IMR-90 (cell line): ENCODE measurements around the gene TRAF4. TPM values are rescaled to one million over a fixed set of nuclear protein-coding genes. Genes with fewer than 3 reads are reported as not detected.

Experiments
- ATAC-seq: fragments of 200-7000 bp; cut with Tn5 transposase; 2 replicates; pipeline ENCODE4 v1.9.1; 2020; ENCODE audit warnings: low read depth, mild to moderate bottlenecking, moderate library complexity
- BruUV-seq: library from RNA; stranded (reverse); fragments of 400-500 nt; replicated peaks from 2 replicates; lab custom pipeline; 2021; lab: Mats Ljungman, UMichigan
- CTCF ChIA-PET: fragments of 300-600 bp; formaldehyde crosslinking; extraction: SDS; loops from one replicate; lab custom pipeline; 2021; ENCODE audit warnings: antibody characterized with exemption; lab: Yijun Ruan, JAX
- POLR2A ChIA-PET: fragments of 300-600 bp; sonication (Branson Sonifier 250); formaldehyde crosslinking; loops from one replicate; lab custom pipeline; 2022; ENCODE audit warnings: antibody characterized with exemption; ENCODE audit not compliant: unreplicated experiment; lab: Charles Lee
- DNase-seq: peaks from one replicate; pipeline ENCODE4 v3.0.0; 2013
- H2AFZ ChIP-seq: replicated peaks from 2 replicates; pipeline ENCODE3; 2013; ENCODE audit warnings: low read length, mild to moderate bottlenecking; ENCODE audit not compliant: poor library complexity
- H2AK5ac ChIP-seq: 2 replicates; pipeline ENCODE4 v1.6.1; 2013; ENCODE audit warnings: low read depth, low read length, inconsistent platforms
- H2AK9ac ChIP-seq: replicated peaks from 2 replicates; pipeline ENCODE3; 2013; ENCODE audit warnings: mild to moderate bottlenecking, low read depth, low read length, moderate library complexity; ENCODE audit not compliant: poor library complexity
- H2BK120ac ChIP-seq: 2 replicates; pipeline ENCODE4 v1.6.1; 2013; ENCODE audit warnings: low read depth, low read length, inconsistent platforms
- H2BK15ac ChIP-seq: 3 replicates; pipeline ENCODE4 v1.6.1; 2013; ENCODE audit warnings: low read depth, low read length, inconsistent platforms
- H2BK20ac ChIP-seq: 2 replicates; pipeline ENCODE4 v1.6.1; 2013; ENCODE audit warnings: low read depth, mild to moderate bottlenecking, inconsistent platforms, low read length, moderate library complexity
- H2BK5ac ChIP-seq: 2 replicates; pipeline ENCODE4 v1.6.1; 2013; ENCODE audit warnings: mild to moderate bottlenecking, low read depth, low read length, inconsistent platforms; ENCODE audit not compliant: poor library complexity, severe bottlenecking
- H3K14ac ChIP-seq: replicated peaks from 2 replicates; pipeline ENCODE4 v1.6.1; 2013; ENCODE audit warnings: low read depth, low read length, inconsistent platforms
- H3K18ac ChIP-seq: 2 replicates; pipeline ENCODE4 v1.6.1; 2013; ENCODE audit warnings: low read depth, low read length, control low read depth
- H3K23ac ChIP-seq: 2 replicates; pipeline ENCODE4 v1.6.1; 2013; ENCODE audit warnings: low read depth, low read length, inconsistent platforms
- H3K27ac ChIP-seq: 2 replicates; pipeline ENCODE4 v1.5.1; 2013; ENCODE audit warnings: mild to moderate bottlenecking, control low read depth, low read length; ENCODE audit not compliant: insufficient read depth
- H3K27me3 ChIP-seq: 2 replicates; pipeline ENCODE4 v1.6.1; 2013; ENCODE audit warnings: low read length; ENCODE audit not compliant: control insufficient read depth, insufficient read depth
- H3K36me3 ChIP-seq: 2 replicates; pipeline ENCODE4 v1.6.1; 2013; ENCODE audit warnings: low read length, mixed read lengths; ENCODE audit not compliant: control insufficient read depth, insufficient read depth
- H3K4ac ChIP-seq: 2 replicates; pipeline ENCODE4 v1.6.1; 2013; ENCODE audit warnings: low read depth, low read length, inconsistent platforms
- H3K4me1 ChIP-seq: 2 replicates; pipeline ENCODE4 v1.6.1; 2013; ENCODE audit warnings: low read length, mixed read lengths; ENCODE audit not compliant: control insufficient read depth, insufficient read depth
- H3K4me2 ChIP-seq: 2 replicates; pipeline ENCODE4 v1.6.1; 2013; ENCODE audit warnings: low read depth, mild to moderate bottlenecking, control low read depth, low read length, moderate library complexity
- H3K4me3 ChIP-seq: 2 replicates; pipeline ENCODE4 v1.5.1; 2013; ENCODE audit warnings: low read depth, mild to moderate bottlenecking, control low read depth, low read length, moderate library complexity; ENCODE audit not compliant: insufficient read depth
- H3K56ac ChIP-seq: 2 replicates; pipeline ENCODE4 v1.6.1; 2013; ENCODE audit warnings: low read length, inconsistent platforms; ENCODE audit not compliant: insufficient read depth; ENCODE audit errors: extremely low read depth
- H3K79me1 ChIP-seq, 2 experiments: 2 replicates each; pipeline ENCODE4 v1.6.1; 2013; ENCODE audit warnings: low read length in 2 of 2, inconsistent platforms in 1 of 2, low read depth in 1 of 2
- H3K9ac ChIP-seq: 2 replicates; pipeline ENCODE4 v1.6.1; 2013; ENCODE audit warnings: low read depth, low read length, control low read depth
- H3K9me1 ChIP-seq: 2 replicates; pipeline ENCODE4 v1.6.1; 2013; ENCODE audit warnings: low read length, inconsistent platforms; ENCODE audit not compliant: insufficient read depth
- H3K9me3 ChIP-seq: 2 replicates; pipeline ENCODE4 v1.6.1; 2013; ENCODE audit warnings: low read length; ENCODE audit not compliant: control insufficient read depth, insufficient read depth
- H4K20me1 ChIP-seq: 2 replicates; pipeline ENCODE4 v1.6.1; 2013; ENCODE audit warnings: low read length, inconsistent platforms; ENCODE audit not compliant: insufficient read depth
- H4K5ac ChIP-seq: 2 replicates; pipeline ENCODE4 v1.6.1; 2013; ENCODE audit warnings: mild to moderate bottlenecking, low read depth, low read length, control low read depth
- H4K8ac ChIP-seq, 2 experiments: 2 replicates each; pipeline ENCODE4 v1.6.1; 2013; ENCODE audit warnings: low read depth in 2 of 2, low read length in 2 of 2, control low read depth in 1 of 2, inconsistent platforms in 1 of 2
- H4K91ac ChIP-seq: 2 replicates; pipeline ENCODE4 v1.6.1; 2013; ENCODE audit warnings: low read depth, low read length, inconsistent platforms; ENCODE audit not compliant: insufficient read depth
- BHLHE40 ChIP-seq: fragments of 150-350 bp; IDR thresholded peaks from 2 replicates; pipeline ENCODE4 v1.6.1; 2016; ENCODE audit warnings: mild to moderate bottlenecking, low read depth, low read length
- CEBPB ChIP-seq: IDR thresholded peaks from 2 replicates; pipeline ENCODE4 v1.6.1; 2012; ENCODE audit warnings: low read depth, low read length, improper control_type of control experiment
- FOS ChIP-seq: fragments of 150-350 bp; IDR thresholded peaks from 2 replicates; pipeline ENCODE4 v1.6.1; 2016; ENCODE audit warnings: low read depth, low read length
- MAFK ChIP-seq: IDR thresholded peaks from 2 replicates; pipeline ENCODE4 v1.6.1; 2012; ENCODE audit warnings: low read depth, low read length, improper control_type of control experiment
- MAZ ChIP-seq: IDR thresholded peaks from 2 replicates; pipeline ENCODE4 v1.6.1; 2012; ENCODE audit warnings: low read depth, mild to moderate bottlenecking, low read length, improper control_type of control experiment, moderate library complexity, borderline replicate concordance
- MXI1 ChIP-seq: IDR thresholded peaks from 2 replicates; pipeline ENCODE4 v1.6.1; 2012; ENCODE audit warnings: low read depth, mild to moderate bottlenecking, low read length, moderate library complexity, borderline replicate concordance
- POLR2A ChIP-seq: IDR thresholded peaks from 2 replicates; pipeline ENCODE4 v1.6.1; 2012; ENCODE audit warnings: mild to moderate bottlenecking, low read depth, low read length
- RAD21 ChIP-seq: IDR thresholded peaks from 2 replicates; pipeline ENCODE4 v1.6.1; 2012; ENCODE audit warnings: low read length, improper control_type of control experiment
- RCOR1 ChIP-seq: IDR thresholded peaks from 2 replicates; pipeline ENCODE4 v1.6.1; 2012; ENCODE audit warnings: mild to moderate bottlenecking, low read length, improper control_type of control experiment; ENCODE audit not compliant: insufficient replicate concordance
- SMC3 ChIP-seq: fragments of 150-350 bp; IDR thresholded peaks from 2 replicates; pipeline ENCODE4 v1.6.1; 2016; ENCODE audit warnings: low read depth, mild to moderate bottlenecking, antibody characterized with exemption, low read length, moderate library complexity
- WGBS, 2 experiments: methylation state at CpG; one replicate each; pipeline versions ENCODE4 v1.1.5 to v1.1.7; 2013; ENCODE audit warnings: missing lambda C conversion rate in 2 of 2; ENCODE audit not compliant: insufficient read length in 1 of 2; ENCODE audit errors: extremely low coverage in 2 of 2; 5-methylcytosine and 5-hydroxymethylcytosine counted together
- dilution Hi-C: fragments of 300-500 bp; cut with HindIII; formaldehyde crosslinking; loops from one replicate; pipeline ENCODE4 v1.14.3; 2018; ENCODE audit warnings: low sequenced_read_pairs; ENCODE audit not compliant: unreplicated experiment
- in situ Hi-C: fragments of 300-500 bp; cut with MboI; formaldehyde crosslinking; loops from 3 replicates; pipeline ENCODE4 v1.14.3; 2019; ENCODE audit warnings: low sequenced_read_pairs, inconsistent platforms, mixed read lengths
- intact Hi-C: fragments of 100-400 bp; cut with micrococcal nuclease; formaldehyde crosslinking; loops from 2 replicates; pipeline ENCODE4 v1.10.0; 2022
- polyA plus RNA-seq, 3 experiments: library from polyadenylated mRNA; depleted of rRNA; stranded (reverse); fragments of >200 nt; gene quantifications; 2 replicates each; pipeline ENCODE4 v1.2.3, GENCODE V29; 2012; ENCODE audit warnings: low replicate concordance in 1 of 3
- total RNA-seq: library from RNA; depleted of rRNA; stranded (reverse); fragments of >200 nt; gene quantifications from 2 replicates; pipeline ENCODE4 v1.2.3, GENCODE V29; 2012
- TF ChIP-seq, protein P1 (sequence below): fragments of 150-350 bp; IDR thresholded peaks from 2 replicates; pipeline ENCODE4 v1.6.1; 2016; ENCODE audit warnings: low read depth, mild to moderate bottlenecking, low read length, moderate library complexity, borderline replicate concordance
- TF ChIP-seq, protein P2 (sequence below): fragments of 150-350 bp; IDR thresholded peaks from 2 replicates; pipeline ENCODE4 v1.6.1; 2017; ENCODE audit warnings: mild to moderate bottlenecking, antibody characterized with exemption, low read length, low read depth
- TF ChIP-seq, protein P3 (sequence below): conservative IDR thresholded peaks from 2 replicates; pipeline ENCODE4 v1.5.1; 2012; ENCODE audit warnings: mild to moderate bottlenecking, low read depth, low read length, improper control_type of control experiment

The TRAF4 gene
- total and polyA plus RNA-seq, 2 of the 4 experiments (the other 2 are of a cell fraction), result 36.9 to 63.2 TPM

DNA sequence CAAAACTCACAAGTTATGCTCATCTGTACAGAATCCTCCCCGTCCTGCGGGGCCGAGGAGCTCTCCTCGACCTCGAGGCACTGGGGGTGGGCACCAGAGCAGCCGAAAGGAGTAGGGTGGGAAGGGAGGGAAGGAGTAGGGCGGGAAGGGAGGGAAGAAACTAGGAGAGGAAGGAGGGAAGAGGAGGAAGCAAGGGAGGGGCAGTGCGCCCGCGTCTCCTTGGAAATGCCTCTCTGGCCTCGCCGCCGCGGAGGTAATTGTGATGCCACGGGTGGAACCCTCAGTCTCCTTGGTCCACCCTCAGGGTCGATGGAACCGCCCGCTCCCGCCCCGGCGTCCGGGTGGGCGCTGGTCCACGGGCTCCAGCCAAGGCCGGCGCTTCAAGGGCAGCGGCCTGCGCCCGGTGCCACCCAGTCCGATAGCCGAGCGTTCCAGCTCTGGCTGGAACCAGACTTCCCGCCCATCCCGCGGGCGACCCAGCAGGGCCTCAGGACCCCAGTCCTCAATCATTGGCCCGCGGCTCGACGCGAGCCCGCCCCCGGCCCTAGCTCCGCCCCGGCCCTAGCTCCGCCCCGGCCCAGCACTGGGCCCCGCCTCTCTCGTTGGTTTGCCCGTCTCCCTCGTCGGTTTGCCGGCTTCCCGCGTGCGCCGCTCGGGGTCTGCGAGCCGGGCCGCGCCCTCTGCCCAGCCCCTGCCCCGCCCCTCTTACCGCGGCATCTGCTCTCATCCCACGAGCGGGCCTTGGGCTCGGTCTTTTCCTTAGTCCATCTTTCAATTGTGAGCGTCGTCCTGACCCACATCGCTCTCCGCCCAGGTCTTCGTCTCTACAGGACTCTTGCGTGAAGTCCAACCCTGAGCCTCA is 32.7 kb upstream of the TRAF4 start:
- peak overlapping the region; percentile 91 for H4K91ac ChIP-seq
- H3K56ac ChIP-seq, result peak overlapping the region; percentile 97
- ChIA-PET CTCF (interaction anchor here (0.6 to 1.7 kb wide), 2 partner anchors 16 to 39 kb away, joined by 3 to 9 read pairs; partner anchors contain the start of gene TLCD1), POLR2A (interaction anchor here (0.6 to 1.5 kb wide), 5 partner anchors 8 to 43 kb away, joined by 3 to 6 read pairs (median 3); partner anchors contain the start of gene RPL23A)
- H3K9me3 ChIP-seq, result no peaks in the 10 kb centered on the region
- H3K9me1 ChIP-seq, result peaks cover 24% of the 10 kb centered on the region
- peak overlapping the region; percentile 83 for H4K5ac ChIP-seq
- H4K8ac ChIP-seq, result peak overlapping the region; percentile 82 to 87
- peaks cover 12% of the 10 kb centered on the region for H3K4me1 ChIP-seq
- H3K4ac ChIP-seq, result peak overlapping the region; percentile 93
- H3K4me3 ChIP-seq, result peak overlapping the region; percentile 65
- H4K20me1 ChIP-seq, result peaks cover 18% of the 10 kb centered on the region; the same call in 1 of the 2 replicates
- peak; percentile 95 for ATAC-seq
- in situ Hi-C loops (no loop called here), intact Hi-C loops (loop anchor here (2.0 kb wide), 1 partner anchor 66 kb away; the partner anchor contains the start of gene BLTP2), dilution Hi-C loops (no loop called here)
- peak overlapping the region; percentile 89 for H3K9ac ChIP-seq
- H3K14ac ChIP-seq, result peak overlapping the region; percentile 95
- peak overlapping the region; percentile 97 for H3K27ac ChIP-seq
- H2BK120ac ChIP-seq, result peak overlapping the region; percentile 36
- 1% methylated on average over 38 of the region's 74 CpGs; no CpG with 5 or more reads in 1 of the 2 experiments for WGBS, 2 experiments
- H2BK20ac ChIP-seq, result no peak overlapping the region
- H2AK5ac ChIP-seq, result peak overlapping the region; percentile 98
- H3K79me1 ChIP-seq, result peaks cover 6 to 46% of the 10 kb centered on the region in 2 experiments; a peak in 3 of 4 replicates
- H2AK9ac ChIP-seq, result peak overlapping the region; percentile 93
- no peak overlapping the region for H2BK15ac ChIP-seq
- H3K36me3 ChIP-seq, result peaks cover 35% of the 10 kb centered on the region
- H3K4me2 ChIP-seq, result peak overlapping the region; percentile 97
- peak overlapping the region; percentile 87 for H3K23ac ChIP-seq
- peak overlapping the region; percentile 90 for H2AFZ ChIP-seq
- H2BK5ac ChIP-seq, result peak overlapping the region; percentile 86
- H3K27me3 ChIP-seq, result no peaks in the 10 kb centered on the region
- H3K18ac ChIP-seq, result peak overlapping the region; percentile 81
- DNase-seq, result peak; percentile 85
- BruUV-seq, result no TSS peak
- peak; percentile 85 for TF ChIP-seq MXI1
- no peak for TF ChIP-seq RCOR1
- TF ChIP-seq, protein P1, sequence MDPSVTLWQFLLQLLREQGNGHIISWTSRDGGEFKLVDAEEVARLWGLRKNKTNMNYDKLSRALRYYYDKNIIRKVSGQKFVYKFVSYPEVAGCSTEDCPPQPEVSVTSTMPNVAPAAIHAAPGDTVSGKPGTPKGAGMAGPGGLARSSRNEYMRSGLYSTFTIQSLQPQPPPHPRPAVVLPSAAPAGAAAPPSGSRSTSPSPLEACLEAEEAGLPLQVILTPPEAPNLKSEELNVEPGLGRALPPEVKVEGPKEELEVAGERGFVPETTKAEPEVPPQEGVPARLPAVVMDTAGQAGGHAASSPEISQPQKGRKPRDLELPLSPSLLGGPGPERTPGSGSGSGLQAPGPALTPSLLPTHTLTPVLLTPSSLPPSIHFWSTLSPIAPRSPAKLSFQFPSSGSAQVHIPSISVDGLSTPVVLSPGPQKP, result no peak
- no peak for TF ChIP-seq RAD21
- TF ChIP-seq, protein P2, sequence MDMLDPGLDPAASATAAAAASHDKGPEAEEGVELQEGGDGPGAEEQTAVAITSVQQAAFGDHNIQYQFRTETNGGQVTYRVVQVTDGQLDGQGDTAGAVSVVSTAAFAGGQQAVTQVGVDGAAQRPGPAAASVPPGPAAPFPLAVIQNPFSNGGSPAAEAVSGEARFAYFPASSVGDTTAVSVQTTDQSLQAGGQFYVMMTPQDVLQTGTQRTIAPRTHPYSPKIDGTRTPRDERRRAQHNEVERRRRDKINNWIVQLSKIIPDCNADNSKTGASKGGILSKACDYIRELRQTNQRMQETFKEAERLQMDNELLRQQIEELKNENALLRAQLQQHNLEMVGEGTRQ, result no peak
- TF ChIP-seq MAZ, result peak; percentile 8; the same call in 1 of the 2 replicates
- TF ChIP-seq SMC3, result no peak
- TF ChIP-seq, protein P3, sequence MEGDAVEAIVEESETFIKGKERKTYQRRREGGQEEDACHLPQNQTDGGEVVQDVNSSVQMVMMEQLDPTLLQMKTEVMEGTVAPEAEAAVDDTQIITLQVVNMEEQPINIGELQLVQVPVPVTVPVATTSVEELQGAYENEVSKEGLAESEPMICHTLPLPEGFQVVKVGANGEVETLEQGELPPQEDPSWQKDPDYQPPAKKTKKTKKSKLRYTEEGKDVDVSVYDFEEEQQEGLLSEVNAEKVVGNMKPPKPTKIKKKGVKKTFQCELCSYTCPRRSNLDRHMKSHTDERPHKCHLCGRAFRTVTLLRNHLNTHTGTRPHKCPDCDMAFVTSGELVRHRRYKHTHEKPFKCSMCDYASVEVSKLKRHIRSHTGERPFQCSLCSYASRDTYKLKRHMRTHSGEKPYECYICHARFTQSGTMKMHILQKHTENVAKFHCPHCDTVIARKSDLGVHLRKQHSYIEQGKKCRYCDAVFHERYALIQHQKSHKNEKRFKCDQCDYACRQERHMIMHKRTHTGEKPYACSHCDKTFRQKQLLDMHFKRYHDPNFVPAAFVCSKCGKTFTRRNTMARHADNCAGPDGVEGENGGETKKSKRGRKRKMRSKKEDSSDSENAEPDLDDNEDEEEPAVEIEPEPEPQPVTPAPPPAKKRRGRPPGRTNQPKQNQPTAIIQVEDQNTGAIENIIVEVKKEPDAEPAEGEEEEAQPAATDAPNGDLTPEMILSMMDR, result no peak
- TF ChIP-seq CEBPB, result no peak
- no peak for TF ChIP-seq BHLHE40
- no peak for TF ChIP-seq MAFK
- TF ChIP-seq FOS, result no peak
- peak; percentile 84 for TF ChIP-seq POLR2A
